Neural cell (in vitro differentiated cells): Measurements from ENCODE around the gene ELOA.

ENCODE experiments used
- EZH2 ChIP-seq: fragments of 200-600, 300-800 bp; shearing (Covaris generic), sonication (generic); IDR thresholded peaks from 2 replicates; pipeline ENCODE4 v1.6.1; 2014; ENCODE audit warnings: antibody characterized with exemption, low read length, borderline replicate concordance, mild to moderate bottlenecking; ENCODE audit not compliant: insufficient read depth, poor library complexity, severe bottlenecking
- POLR2AphosphoS5 ChIP-seq: IDR thresholded peaks from 2 replicates; pipeline ENCODE4 v1.6.1; 2012
- TAF1 ChIP-seq: IDR thresholded peaks from 2 replicates; pipeline ENCODE4 v1.6.1; 2012; ENCODE audit warnings: low read depth
- TF ChIP-seq, protein P1 (sequence below): fragments of 450-650 bp; IDR thresholded peaks from 2 replicates; pipeline ENCODE4 v1.5.1; 2014; ENCODE audit warnings: antibody characterized with exemption, mild to moderate bottlenecking, moderate library complexity; ENCODE audit not compliant: poor library complexity, severe bottlenecking

DNA sequence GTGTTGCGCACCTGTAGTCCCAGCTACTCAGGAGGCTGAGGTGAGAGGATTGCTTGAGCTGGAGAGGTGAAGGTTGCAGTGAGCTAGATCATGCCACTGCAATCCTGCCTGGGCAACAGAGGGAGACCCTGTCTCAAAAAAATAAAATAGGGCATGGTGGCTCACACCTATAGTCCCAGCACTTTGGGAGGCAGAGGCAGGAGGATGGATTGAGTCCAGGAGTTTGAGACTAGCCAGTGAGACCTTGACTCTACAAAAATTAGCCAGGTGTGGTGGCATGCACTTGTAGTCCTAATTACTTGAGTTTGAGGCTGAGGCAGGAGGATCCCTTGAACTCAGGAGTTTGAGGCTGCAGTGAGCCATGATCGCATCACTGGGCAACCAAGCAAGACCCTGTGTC, 42.0 kb upstream of the ELOA start:
- TF ChIP-seq, protein P1, sequence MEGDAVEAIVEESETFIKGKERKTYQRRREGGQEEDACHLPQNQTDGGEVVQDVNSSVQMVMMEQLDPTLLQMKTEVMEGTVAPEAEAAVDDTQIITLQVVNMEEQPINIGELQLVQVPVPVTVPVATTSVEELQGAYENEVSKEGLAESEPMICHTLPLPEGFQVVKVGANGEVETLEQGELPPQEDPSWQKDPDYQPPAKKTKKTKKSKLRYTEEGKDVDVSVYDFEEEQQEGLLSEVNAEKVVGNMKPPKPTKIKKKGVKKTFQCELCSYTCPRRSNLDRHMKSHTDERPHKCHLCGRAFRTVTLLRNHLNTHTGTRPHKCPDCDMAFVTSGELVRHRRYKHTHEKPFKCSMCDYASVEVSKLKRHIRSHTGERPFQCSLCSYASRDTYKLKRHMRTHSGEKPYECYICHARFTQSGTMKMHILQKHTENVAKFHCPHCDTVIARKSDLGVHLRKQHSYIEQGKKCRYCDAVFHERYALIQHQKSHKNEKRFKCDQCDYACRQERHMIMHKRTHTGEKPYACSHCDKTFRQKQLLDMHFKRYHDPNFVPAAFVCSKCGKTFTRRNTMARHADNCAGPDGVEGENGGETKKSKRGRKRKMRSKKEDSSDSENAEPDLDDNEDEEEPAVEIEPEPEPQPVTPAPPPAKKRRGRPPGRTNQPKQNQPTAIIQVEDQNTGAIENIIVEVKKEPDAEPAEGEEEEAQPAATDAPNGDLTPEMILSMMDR: no peak
- TF ChIP-seq TAF1: no peak
- TF ChIP-seq EZH2: no peak
- no peak for TF ChIP-seq POLR2AphosphoS5
